ENCODE data around the gene ATF7. TPM values are rescaled to one million over a fixed set of nuclear protein-coding genes. Genes with fewer than 3 reads are reported as not detected.

ATF7 gene
- total RNA-seq, 1 donor from 2014 or later: 12.7 TPM

DNA sequence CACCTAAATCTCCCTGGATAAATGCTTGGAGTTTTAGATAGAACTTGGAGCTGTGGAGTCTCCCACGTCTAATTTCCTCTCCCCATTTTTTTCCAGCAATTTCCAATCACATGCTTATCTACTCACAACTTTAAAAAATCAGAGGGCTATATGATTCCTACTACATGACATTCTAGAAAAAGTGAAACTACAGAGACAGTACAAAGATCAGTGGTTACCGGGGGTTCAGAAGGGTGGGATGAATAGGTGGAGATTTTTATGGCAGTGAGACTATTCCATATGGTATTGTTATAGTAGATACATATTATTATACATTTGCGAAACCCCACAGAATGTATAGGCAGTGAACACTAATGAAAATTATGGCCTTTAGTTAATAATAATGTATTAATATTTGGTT is 35.5 kb downstream of the ATF7 start:
- no peak for TF ChIP-seq EZH2phosphoT487 (IDR thresholded peaks at IDR 0.05)
- peaks cover 22% of the 10 kb centered on the region for H3F3A ChIP-seq (ENCODE audit: low read depth)
- no peaks in the 10 kb centered on the region for H3K27me3 Mint-ChIP-seq (ENCODE audit: insufficient read depth, low read depth)
- no peaks in the 10 kb centered on the region for H3K9me3 ChIP-seq (ENCODE audit: low read depth)
- no peak overlapping the region for H3K27ac Mint-ChIP-seq
- no peak overlapping the region for H2AFZ ChIP-seq (replicated peaks)
- no peaks in the 10 kb centered on the region for H3K9me3 Mint-ChIP-seq
- no peak overlapping the region for H3K27ac ChIP-seq
- H3K9ac ChIP-seq: no peak overlapping the region
- H3K79me2 ChIP-seq (ENCODE audit: low read depth): peaks cover 4% of the 10 kb centered on the region
- no peak overlapping the region for H3K4me2 ChIP-seq
- H3K27me3 ChIP-seq: no peaks in the 10 kb centered on the region
- peaks cover 28% of the 10 kb centered on the region for H3K4me1 ChIP-seq
- H3K4me3 Mint-ChIP-seq: no peak overlapping the region
- no peak overlapping the region for H3K4me3 ChIP-seq
- DNase-seq (ENCODE audit: low spot score): no peak
- H3K4me1 Mint-ChIP-seq: peaks cover 33% of the 10 kb centered on the region
- H4K20me1 ChIP-seq (ENCODE audit: low read depth): peaks cover 20% of the 10 kb centered on the region
- H3K36me3 ChIP-seq: no peaks in the 10 kb centered on the region
- H3K36me3 Mint-ChIP-seq: no peaks in the 10 kb centered on the region

DNA sequence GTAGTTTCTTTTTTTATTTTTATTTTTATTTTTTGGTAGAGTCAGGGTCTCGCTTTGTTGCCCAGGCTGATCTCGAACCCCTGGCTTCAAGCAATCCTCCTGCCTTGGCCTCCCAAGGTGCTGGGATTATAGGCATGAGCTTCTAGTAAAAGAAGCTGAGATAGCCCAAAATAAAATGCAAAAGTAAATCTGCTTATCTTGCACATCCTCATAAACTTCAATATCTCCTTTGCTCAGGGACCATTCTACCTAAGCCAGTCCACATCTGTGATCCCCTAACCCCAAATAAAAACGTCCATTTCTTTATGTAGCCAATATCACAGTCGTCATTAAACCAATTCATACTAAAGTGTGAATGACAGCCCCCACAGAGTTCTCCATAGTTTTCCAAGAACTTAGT is 36.3 kb downstream of the ATF7 start:
- Histone ChIP-seq H3K27ac (no peak overlapping the region), H3K4me1 (peaks cover 30% of the 10 kb centered on the region), H3K4me2 (no peak overlapping the region), H3K4me3 (no peak overlapping the region), H4K20me1 (ENCODE audit: low read depth) (peaks cover 16% of the 10 kb centered on the region), H3K9me3 (ENCODE audit: low read depth) (no peaks in the 10 kb centered on the region), H3K79me2 (ENCODE audit: low read depth) (peaks cover 4% of the 10 kb centered on the region), H3F3A (ENCODE audit: low read depth) (peaks cover 22% of the 10 kb centered on the region), H3K27me3 (no peaks in the 10 kb centered on the region), H2AFZ (replicated peaks) (no peak overlapping the region), H3K36me3 (no peaks in the 10 kb centered on the region), H3K9ac (no peak overlapping the region)
- Mint-ChIP-seq H3K9me3 (no peaks in the 10 kb centered on the region), H3K27ac (no peak overlapping the region), H3K4me1 (peaks cover 33% of the 10 kb centered on the region), H3K36me3 (no peaks in the 10 kb centered on the region), H3K27me3 (ENCODE audit: insufficient read depth, low read depth) (no peaks in the 10 kb centered on the region), H3K4me3 (no peak overlapping the region)
- no peak for DNase-seq (ENCODE audit: low spot score)
- TF ChIP-seq EZH2 (IDR thresholded peaks at IDR 0.05) (no peak), EZH2phosphoT487 (IDR thresholded peaks at IDR 0.05) (no peak)
- TF ChIP-seq, protein P1, sequence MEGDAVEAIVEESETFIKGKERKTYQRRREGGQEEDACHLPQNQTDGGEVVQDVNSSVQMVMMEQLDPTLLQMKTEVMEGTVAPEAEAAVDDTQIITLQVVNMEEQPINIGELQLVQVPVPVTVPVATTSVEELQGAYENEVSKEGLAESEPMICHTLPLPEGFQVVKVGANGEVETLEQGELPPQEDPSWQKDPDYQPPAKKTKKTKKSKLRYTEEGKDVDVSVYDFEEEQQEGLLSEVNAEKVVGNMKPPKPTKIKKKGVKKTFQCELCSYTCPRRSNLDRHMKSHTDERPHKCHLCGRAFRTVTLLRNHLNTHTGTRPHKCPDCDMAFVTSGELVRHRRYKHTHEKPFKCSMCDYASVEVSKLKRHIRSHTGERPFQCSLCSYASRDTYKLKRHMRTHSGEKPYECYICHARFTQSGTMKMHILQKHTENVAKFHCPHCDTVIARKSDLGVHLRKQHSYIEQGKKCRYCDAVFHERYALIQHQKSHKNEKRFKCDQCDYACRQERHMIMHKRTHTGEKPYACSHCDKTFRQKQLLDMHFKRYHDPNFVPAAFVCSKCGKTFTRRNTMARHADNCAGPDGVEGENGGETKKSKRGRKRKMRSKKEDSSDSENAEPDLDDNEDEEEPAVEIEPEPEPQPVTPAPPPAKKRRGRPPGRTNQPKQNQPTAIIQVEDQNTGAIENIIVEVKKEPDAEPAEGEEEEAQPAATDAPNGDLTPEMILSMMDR (IDR thresholded peaks at IDR 0.05): no peak

DNA sequence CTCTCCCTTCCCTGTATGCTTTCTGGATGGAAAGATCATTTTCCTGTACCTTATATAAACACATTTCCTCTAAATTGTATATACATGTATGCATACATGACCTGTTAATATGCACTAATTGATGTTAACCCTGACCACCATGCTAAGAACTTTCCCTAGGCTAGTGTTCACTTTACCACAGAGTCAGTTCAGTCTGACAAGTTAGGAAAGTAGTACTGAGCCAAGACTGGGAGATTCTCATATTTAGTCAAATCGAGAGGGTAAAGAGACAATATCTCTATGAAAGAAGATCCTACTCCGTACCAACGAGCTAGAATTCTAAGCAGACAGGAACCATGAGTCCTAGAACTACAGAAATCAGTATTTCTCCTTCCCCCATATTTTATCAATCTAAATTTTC is 36.8 kb downstream of the ATF7 start:
- Mint-ChIP-seq H3K27ac (no peak overlapping the region), H3K4me3 (no peak overlapping the region), H3K36me3 (peaks cover 3% of the 10 kb centered on the region), H3K27me3 (ENCODE audit: insufficient read depth, low read depth) (no peaks in the 10 kb centered on the region), H3K4me1 (peaks cover 33% of the 10 kb centered on the region), H3K9me3 (no peaks in the 10 kb centered on the region)
- no peak for DNase-seq (ENCODE audit: low spot score)
- no peak overlapping the region for H3K9ac ChIP-seq
- TF ChIP-seq, protein P1 (IDR thresholded peaks at IDR 0.05): no peak
- TF ChIP-seq EZH2phosphoT487 (IDR thresholded peaks at IDR 0.05) (no peak), EZH2 (IDR thresholded peaks at IDR 0.05) (no peak)
- H2AFZ ChIP-seq (replicated peaks): no peak overlapping the region
- no peaks in the 10 kb centered on the region for H3K36me3 ChIP-seq
- H3F3A ChIP-seq (ENCODE audit: low read depth): peaks cover 22% of the 10 kb centered on the region
- H3K79me2 ChIP-seq (ENCODE audit: low read depth): peaks cover 4% of the 10 kb centered on the region
- no peaks in the 10 kb centered on the region for H3K9me3 ChIP-seq (ENCODE audit: low read depth)
- H3K4me1 ChIP-seq: peaks cover 30% of the 10 kb centered on the region
- H3K27me3 ChIP-seq: no peaks in the 10 kb centered on the region
- H3K27ac ChIP-seq: no peak overlapping the region
- no peak overlapping the region for H3K4me2 ChIP-seq
- no peak overlapping the region for H3K4me3 ChIP-seq
- peaks cover 16% of the 10 kb centered on the region for H4K20me1 ChIP-seq (ENCODE audit: low read depth)

DNA sequence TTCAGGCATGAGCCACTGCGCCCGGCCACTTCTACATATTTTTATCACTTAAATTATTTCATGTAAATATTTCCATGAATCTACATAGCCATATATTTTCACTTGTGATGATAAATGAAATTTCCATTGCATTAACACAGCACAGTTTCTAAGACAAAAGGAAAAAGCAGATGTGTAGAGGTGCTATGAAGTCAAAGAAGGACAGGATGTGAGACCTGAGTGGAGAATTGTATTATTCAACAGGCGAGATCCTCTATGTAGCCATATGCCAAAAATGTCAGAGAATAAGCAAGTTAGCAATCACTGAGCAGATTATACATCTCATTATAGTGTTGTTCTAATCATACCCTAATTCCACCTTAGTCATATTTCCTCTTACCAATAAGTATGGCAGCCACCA is 38.1 kb downstream of the ATF7 start:
- no peak for DNase-seq (ENCODE audit: low spot score)
- H3K9me3 Mint-ChIP-seq: peaks cover 4% of the 10 kb centered on the region
- H3K79me2 ChIP-seq (ENCODE audit: low read depth): peaks cover 8% of the 10 kb centered on the region
- no peak overlapping the region for H3K27ac Mint-ChIP-seq
- H3K9me3 ChIP-seq (ENCODE audit: low read depth): no peaks in the 10 kb centered on the region
- H3K36me3 ChIP-seq: no peaks in the 10 kb centered on the region
- H3K27ac ChIP-seq: no peak overlapping the region
- peaks cover 16% of the 10 kb centered on the region for H4K20me1 ChIP-seq (ENCODE audit: low read depth)
- H3K4me3 Mint-ChIP-seq: no peak overlapping the region
- peaks cover 6% of the 10 kb centered on the region for H3K36me3 Mint-ChIP-seq
- peaks cover 30% of the 10 kb centered on the region for H3K4me1 ChIP-seq
- H3K27me3 Mint-ChIP-seq (ENCODE audit: insufficient read depth, low read depth): no peaks in the 10 kb centered on the region
- H2AFZ ChIP-seq (replicated peaks): no peak overlapping the region
- H3K4me1 Mint-ChIP-seq: peaks cover 29% of the 10 kb centered on the region
- TF ChIP-seq EZH2 (IDR thresholded peaks at IDR 0.05) (no peak), EZH2phosphoT487 (IDR thresholded peaks at IDR 0.05) (no peak)
- TF ChIP-seq, protein P1 (IDR thresholded peaks at IDR 0.05): no peak
- H3K9ac ChIP-seq: no peak overlapping the region
- no peak overlapping the region for H3K4me3 ChIP-seq
- no peaks in the 10 kb centered on the region for H3K27me3 ChIP-seq
- peaks cover 22% of the 10 kb centered on the region for H3F3A ChIP-seq (ENCODE audit: low read depth)
- H3K4me2 ChIP-seq: no peak overlapping the region

All from neural progenitor cell (in vitro differentiated cells).